Pulmonary artery endothelial cell (primary cell): ENCODE results near the gene EIF5AL1. TPM values are rescaled to one million over a fixed set of nuclear protein-coding genes. Genes with fewer than 3 reads are reported as not detected.
"Not testable (repeated sequence)": the region's sequence is repeated elsewhere in the genome, so short reads cannot be mapped to it uniquely, and the experiment has no call there.

ENCODE experiments used
- DNase-seq: peaks from one replicate; pipeline ENCODE4 v3.0.0-alpha.2; 2011; ENCODE audit warnings: low read depth, low spot score
- total RNA-seq: library from RNA; depleted of rRNA; stranded (reverse); fragments of >200 nt; gene quantifications from 2 replicates; pipeline ENCODE4 v1.2.3, GENCODE V29; 2014

The EIF5AL1 gene
- total RNA-seq, 1 donor from 2014 or later, result 0.40 TPM

DNA sequence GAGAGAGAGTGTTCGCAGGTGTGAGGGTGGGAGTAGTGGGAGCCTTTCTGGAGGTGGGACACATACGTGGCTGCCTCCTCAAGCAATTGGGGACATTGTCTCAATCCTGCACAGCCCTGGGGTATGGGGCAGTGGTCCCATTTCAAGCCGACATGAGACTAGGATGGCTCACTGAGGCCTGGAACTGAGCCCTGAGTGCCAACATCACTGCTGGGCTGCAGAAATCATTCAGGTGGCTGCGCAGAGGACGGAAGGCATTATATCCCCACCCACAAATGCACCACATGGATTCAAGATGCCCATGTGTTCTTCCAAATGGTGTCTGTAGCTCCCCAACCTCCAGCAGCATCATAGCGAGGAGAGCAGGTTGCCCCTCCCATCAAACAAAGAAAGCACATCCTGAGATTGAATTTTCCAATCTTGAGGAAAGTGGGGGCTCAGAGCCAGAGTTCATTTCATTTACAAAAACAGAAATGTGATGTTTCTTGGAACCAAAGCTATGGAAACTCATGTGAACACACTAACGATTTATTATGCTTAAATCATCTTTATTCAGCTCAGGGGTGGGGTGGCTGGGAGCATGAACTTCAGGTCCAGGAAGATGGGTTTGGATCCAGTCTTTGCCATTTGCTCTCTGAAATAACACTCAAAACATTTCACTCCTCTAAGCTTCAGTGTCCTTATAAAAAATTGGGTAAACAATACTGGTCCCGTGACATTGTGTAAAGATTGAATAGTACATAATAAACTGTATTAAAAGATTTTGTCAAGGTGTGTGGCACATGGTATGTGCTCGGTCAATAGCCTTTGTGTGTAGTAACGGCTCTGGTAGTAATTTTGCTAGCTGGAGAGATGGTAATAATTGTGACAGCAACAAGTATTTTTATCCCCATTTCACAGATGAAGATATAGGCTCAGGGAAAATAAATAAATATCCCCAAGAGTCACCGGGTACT, 43.3 kb downstream of the EIF5AL1 start:
- no peak for DNase-seq

DNA sequence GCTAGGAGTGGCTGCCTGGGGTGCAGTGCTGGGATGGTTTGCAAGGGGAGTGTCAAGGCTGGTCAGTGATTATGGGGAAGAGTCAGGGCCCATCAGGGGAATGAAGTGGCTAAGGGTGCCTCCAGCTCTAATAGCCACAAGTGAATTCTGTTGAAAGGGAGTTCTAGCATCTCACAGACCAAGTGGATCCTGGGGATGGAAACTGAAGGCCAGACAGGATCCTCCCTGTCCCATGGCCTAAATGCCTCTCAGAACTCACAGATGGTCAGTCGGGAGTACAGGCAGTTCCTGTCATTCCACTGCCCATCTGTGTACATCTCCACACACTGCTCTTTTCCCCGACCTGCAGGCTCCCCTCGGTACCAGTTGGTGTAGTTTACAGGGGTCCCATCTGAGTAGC, 44.6 kb downstream of the EIF5AL1 start:
- DNase-seq, result not testable (repeated sequence)

DNA sequence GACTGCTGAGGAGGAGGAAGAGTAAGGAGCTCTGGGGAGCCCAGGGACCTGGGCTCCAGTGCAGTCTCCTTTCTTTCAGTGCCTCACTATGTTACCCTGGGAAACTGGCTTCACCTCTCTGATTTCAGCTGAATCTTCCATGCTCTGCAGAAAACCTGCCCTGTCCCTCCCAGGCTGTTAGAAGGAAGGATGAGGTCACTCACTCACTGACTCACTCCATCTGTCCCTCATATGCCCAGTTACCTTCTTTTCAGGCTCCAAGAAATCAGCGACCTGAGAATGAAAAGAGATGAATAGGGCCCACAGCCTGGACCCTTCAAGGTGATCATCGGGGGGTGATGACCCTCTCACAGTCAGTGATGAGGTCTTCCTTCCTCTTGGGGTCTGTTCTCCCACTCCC, 47.4 kb downstream of the EIF5AL1 start:
- no peak for DNase-seq

DNA sequence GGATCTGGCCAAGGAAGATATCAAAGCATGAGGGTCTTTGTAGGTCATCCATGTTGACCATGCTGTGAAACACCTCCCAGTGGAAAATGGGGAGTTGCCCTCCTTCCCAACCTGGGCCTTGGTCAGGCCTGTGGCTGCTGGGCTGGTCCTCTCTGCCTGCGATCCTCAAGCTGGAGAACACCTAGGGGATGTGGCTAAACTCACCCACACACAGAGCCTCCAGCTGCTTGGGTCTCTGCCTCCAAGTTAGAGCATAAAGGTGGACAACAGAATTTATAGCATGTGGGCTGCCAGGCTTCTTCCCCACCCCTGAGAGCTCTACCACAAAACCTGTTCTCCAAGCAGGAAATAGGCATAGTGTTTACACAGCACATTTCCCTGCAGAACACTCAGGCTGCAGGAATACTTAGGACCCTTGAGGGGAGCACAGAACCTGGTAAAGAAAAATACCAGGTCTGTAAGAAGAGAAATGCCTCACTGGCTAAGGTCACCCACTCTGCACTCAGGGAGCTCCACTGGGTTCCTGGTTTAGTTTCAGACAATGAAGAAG, 47.9 kb downstream of the EIF5AL1 start, which contains the start of gene SFTPA2:
Gene SFTPA2, minus strand, starts transcription at position 248 of the 550 bp plus-strand sequence. CDS start 924 bp downstream, outside the sequence.
- no peak for DNase-seq

DNA sequence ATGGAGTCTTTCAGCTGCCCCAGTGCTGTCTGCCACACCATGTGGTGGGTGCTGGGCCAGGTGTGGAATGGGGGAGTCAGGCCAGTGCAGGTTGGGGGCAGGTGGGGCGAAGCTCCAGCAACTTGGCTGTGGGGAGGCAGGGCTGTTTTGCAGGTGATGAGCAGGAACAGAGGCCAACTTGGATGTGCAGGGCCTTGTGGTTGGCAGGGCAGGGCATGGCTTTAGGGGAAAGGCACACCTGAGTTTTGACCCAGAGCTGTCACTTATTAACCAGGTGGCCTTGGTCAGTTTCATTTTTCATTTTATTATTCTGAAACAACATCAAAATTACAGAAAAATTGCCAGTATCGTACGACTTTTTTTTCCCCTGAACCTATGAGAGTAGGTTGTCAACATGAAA, 48.9 kb downstream of the EIF5AL1 start:
- no peak for DNase-seq

DNA sequence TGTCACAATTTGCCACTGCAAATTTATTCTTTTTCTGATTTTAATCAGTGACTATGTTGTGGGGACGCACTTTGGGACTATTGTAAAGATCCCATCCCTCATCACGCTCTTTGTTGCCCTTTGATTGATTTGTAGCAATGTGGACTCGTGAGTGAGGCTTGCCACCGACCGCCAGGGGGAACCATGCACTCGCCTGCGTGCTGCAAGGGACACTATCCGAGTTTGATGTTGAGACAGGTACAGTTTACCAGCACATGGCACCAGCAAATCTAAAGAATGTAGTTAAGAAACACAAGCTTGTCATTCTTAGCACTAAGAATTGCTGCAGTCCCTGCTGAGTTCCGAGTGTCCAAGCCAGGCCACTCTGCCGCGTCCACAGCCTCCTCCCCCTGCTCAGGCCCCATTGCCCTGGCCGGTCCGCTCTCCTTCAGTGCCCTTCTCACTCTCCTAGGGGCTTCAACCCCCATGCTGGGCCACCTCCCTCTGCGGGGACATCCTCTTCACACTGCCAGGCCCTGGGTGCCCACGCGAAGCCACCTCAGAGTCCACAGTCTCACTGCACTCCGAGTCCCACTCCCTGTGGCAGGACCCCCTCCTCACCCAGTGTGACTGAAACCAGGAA, 49.9 kb downstream of the EIF5AL1 start:
- no peak for DNase-seq

DNA sequence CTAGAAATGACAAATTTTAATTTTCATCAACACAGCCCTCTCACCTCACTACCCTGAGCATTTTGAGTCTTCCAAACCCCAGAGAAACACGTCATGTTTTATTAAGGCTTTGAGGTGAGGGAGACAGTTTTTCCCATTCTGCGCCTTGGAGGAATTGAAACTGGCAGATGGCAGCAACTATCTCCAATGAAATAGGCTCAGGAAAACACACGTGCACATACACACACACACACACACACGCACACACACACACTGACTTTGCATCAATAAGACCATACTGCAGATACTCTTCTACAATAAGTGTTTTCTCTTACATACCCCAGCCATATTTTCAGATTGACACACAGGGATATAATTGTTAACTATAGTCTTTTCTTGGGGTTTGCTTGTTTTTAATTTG, 51.1 kb downstream of the EIF5AL1 start:
- DNase-seq, result no peak

Other genes starting within 250 kb of the EIF5AL1 start
- 17.9 and 18.6 TPM in 2 replicates for gene PPIF, start 165.1 kb upstream of the EIF5AL1 start, total RNA-seq
- 5.1 and 5.7 TPM in 2 replicates for gene ZCCHC24, start 66.9 kb upstream of the EIF5AL1 start, total RNA-seq
- gene SFTPA2, start 47.9 kb downstream of the EIF5AL1 start, total RNA-seq, result not detected in 2 replicates
- gene SFTPA1, start 98.4 kb downstream of the EIF5AL1 start, total RNA-seq, result not detected in 2 replicates
- 0.07 and 0.11 TPM in 2 replicates for gene NUTM2B, start 190.7 kb downstream of the EIF5AL1 start, total RNA-seq